Esophagus muscularis mucosa (tissue), 3 donors: Measurements from ENCODE around the gene SLC4A2.

Source experiments
- CTCF ChIP-seq, 3 experiments: fragments of 200-600 bp in 2 of 3; fragments of 450-650 bp in 1 of 3; sonication (generic) in 2 of 3; IDR thresholded peaks; one replicate each; pipeline ENCODE4 v1.5.1; 2017 to 2019; ENCODE audit warnings: antibody characterized with exemption in 3 of 3, mild to moderate bottlenecking in 2 of 3, moderate library complexity in 1 of 3
- POLR2A ChIP-seq: fragments of 450-650 bp; IDR thresholded peaks from one replicate; pipeline ENCODE4 v1.6.1; 2017; ENCODE audit warnings: antibody characterized with exemption, moderate library complexity, mild to moderate bottlenecking, low read depth

GRCh38 chr7:151125470-151125845, 66.1 kb downstream of the SLC4A2 start:
- peak in 1 of 3 experiments; percentile 1 for TF ChIP-seq CTCF (IDR thresholded peaks at IDR 0.05)
- TF ChIP-seq POLR2A = no peak
